Neural cell (in vitro differentiated cells): ENCODE results near the gene CXCL5. TPM values are rescaled to one million over a fixed set of nuclear protein-coding genes. Genes with fewer than 3 reads are reported as not detected.
A peak's percentile ranks its signal among the peaks of the same experiment; 100 is the strongest.

Source experiments
- H2AFZ ChIP-seq: fragments of 200-600, 300-800 bp; sonication (generic), shearing (Covaris generic); 2 replicates; pipeline ENCODE4 v1.6.0; 2014; ENCODE audit warnings: low read depth, mild to moderate bottlenecking, antibody characterized with exemption, low read length, moderate library complexity
- H3F3A ChIP-seq: fragments of 200-600 bp; shearing (Covaris generic); 2 replicates; pipeline ENCODE4 v1.6.1; 2016; ENCODE audit warnings: mild to moderate bottlenecking, moderate library complexity, mixed read lengths, antibody characterized with exemption, low read length; ENCODE audit not compliant: insufficient read depth, poor library complexity, severe bottlenecking
- H3K27ac ChIP-seq: fragments of 200-600, 300-800 bp; sonication (generic), shearing (Covaris generic); 2 replicates; pipeline ENCODE4 v1.5.1; 2014; ENCODE audit warnings: mild to moderate bottlenecking, low read length, moderate library complexity
- H3K27me3 ChIP-seq: fragments of 300-800, 200-600 bp; sonication (generic), shearing (Covaris generic); 2 replicates; pipeline ENCODE4 v1.6.0; 2014; ENCODE audit warnings: mild to moderate bottlenecking, low read depth, low read length, moderate library complexity; ENCODE audit not compliant: insufficient read depth
- H3K36me3 ChIP-seq: fragments of 300-800, 200-600 bp; sonication (generic), shearing (Covaris generic); 2 replicates; pipeline ENCODE4 v1.5.1; 2014; ENCODE audit warnings: mild to moderate bottlenecking, antibody characterized with exemption, low read length, moderate library complexity; ENCODE audit not compliant: insufficient read depth
- H3K4me2 ChIP-seq: fragments of 300-800, 200-600 bp; sonication (generic), shearing (Covaris generic); 2 replicates; pipeline ENCODE4 v1.6.0; 2014; ENCODE audit warnings: mild to moderate bottlenecking, low read length
- H3K4me3 ChIP-seq: fragments of 300-800, 200-600 bp; sonication (generic), shearing (Covaris generic); 2 replicates; pipeline ENCODE4 v1.5.1; 2014; ENCODE audit warnings: mild to moderate bottlenecking, low read length, moderate library complexity
- H3K79me2 ChIP-seq: fragments of 200-600 bp; shearing (Covaris generic); replicated peaks from 2 replicates; pipeline ENCODE4 v1.6.0; 2014; ENCODE audit warnings: mild to moderate bottlenecking, low read length, moderate library complexity; ENCODE audit not compliant: insufficient read depth
- H3K9ac ChIP-seq: fragments of 300-800, 200-600 bp; sonication (generic), shearing (Covaris generic); 2 replicates; pipeline ENCODE4 v1.6.1; 2016; ENCODE audit warnings: mild to moderate bottlenecking, low read length, mixed read lengths
- H3K9me2 ChIP-seq: fragments of 200-600 bp; shearing (Covaris generic); 2 replicates; pipeline ENCODE4 v1.6.1; 2016; ENCODE audit warnings: mild to moderate bottlenecking, low read length, mixed read lengths; ENCODE audit not compliant: insufficient read depth
- H3K9me3 ChIP-seq: fragments of 200-600, 300-800 bp; sonication (generic), shearing (Covaris generic); 2 replicates; pipeline ENCODE4 v1.6.1; 2016; ENCODE audit warnings: mild to moderate bottlenecking, mixed run types, low read length, moderate library complexity, mixed read lengths
- H4K20me1 ChIP-seq: fragments of 200-600 bp; shearing (Covaris generic); 2 replicates; pipeline ENCODE4 v1.6.1; 2016; ENCODE audit warnings: mild to moderate bottlenecking, mixed run types; ENCODE audit not compliant: insufficient read depth
- EP300 ChIP-seq: fragments of 450-650 bp; conservative IDR thresholded peaks from 2 replicates; pipeline ENCODE4 v1.6.1; 2014; ENCODE audit warnings: antibody characterized with exemption, mild to moderate bottlenecking, moderate library complexity; ENCODE audit not compliant: poor library complexity, severe bottlenecking
- EZH2 ChIP-seq: fragments of 200-600, 300-800 bp; shearing (Covaris generic), sonication (generic); IDR thresholded peaks from 2 replicates; pipeline ENCODE4 v1.6.1; 2014; ENCODE audit warnings: antibody characterized with exemption, low read length, borderline replicate concordance, mild to moderate bottlenecking; ENCODE audit not compliant: insufficient read depth, poor library complexity, severe bottlenecking
- MXI1 ChIP-seq: fragments of 450-650 bp; conservative IDR thresholded peaks from 2 replicates; pipeline ENCODE4 v1.6.1; 2014; ENCODE audit warnings: antibody characterized with exemption, mild to moderate bottlenecking; ENCODE audit not compliant: poor library complexity, severe bottlenecking
- POLR2AphosphoS5 ChIP-seq: IDR thresholded peaks from 2 replicates; pipeline ENCODE4 v1.6.1; 2012
- RAD21 ChIP-seq: fragments of 450-650 bp; conservative IDR thresholded peaks from 2 replicates; pipeline ENCODE4 v1.6.1; 2014; ENCODE audit warnings: antibody characterized with exemption, mild to moderate bottlenecking, moderate library complexity
- SMC3 ChIP-seq: fragments of 450-650 bp; conservative IDR thresholded peaks from 2 replicates; pipeline ENCODE4 v1.6.1; 2014; ENCODE audit warnings: antibody characterized with exemption, mild to moderate bottlenecking, moderate library complexity; ENCODE audit not compliant: poor library complexity
- TAF1 ChIP-seq: IDR thresholded peaks from 2 replicates; pipeline ENCODE4 v1.6.1; 2012; ENCODE audit warnings: low read depth
- polyA plus RNA-seq: library from polyadenylated mRNA; depleted of rRNA; stranded (reverse); fragments of >200 nt; gene quantifications from 2 replicates; pipeline ENCODE4 v1.2.3, GENCODE V29; 2014
- TF ChIP-seq, protein P1 (sequence below): fragments of 450-650 bp; IDR thresholded peaks from 2 replicates; pipeline ENCODE4 v1.5.1; 2014; ENCODE audit warnings: antibody characterized with exemption, mild to moderate bottlenecking, moderate library complexity; ENCODE audit not compliant: poor library complexity, severe bottlenecking
- TF ChIP-seq, protein P2 (sequence below): IDR thresholded peaks from 2 replicates; pipeline ENCODE4 v1.6.1; 2012; ENCODE audit warnings: borderline replicate concordance

The CXCL5 gene
- polyA plus RNA-seq, 1 donor from 2014 or later, result not detected

DNA sequence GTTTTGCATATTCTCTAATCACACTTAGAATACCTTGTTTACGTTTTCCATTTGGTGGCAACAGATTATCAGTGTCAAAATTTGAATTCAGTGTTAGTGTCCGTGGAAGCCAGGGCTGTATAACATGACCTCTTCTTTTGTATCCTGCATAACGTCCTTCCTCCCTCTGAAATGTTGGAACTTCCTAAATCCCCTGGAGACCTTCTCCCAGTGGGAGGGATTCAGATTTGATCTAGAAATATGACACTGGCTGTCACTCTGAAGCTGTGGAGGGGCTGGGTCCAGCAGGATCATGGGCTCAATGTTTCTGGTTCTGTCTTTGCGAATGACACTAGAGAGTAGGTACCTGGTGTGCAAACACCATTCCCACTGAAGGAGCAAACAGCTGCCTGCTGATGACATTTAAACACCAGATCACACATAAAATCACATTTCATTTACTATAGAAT is 40.9 kb upstream of the CXCL5 start:
- H3K27ac ChIP-seq, result no peak overlapping the region
- H3K9me3 ChIP-seq, result no peaks in the 10 kb centered on the region
- peak overlapping the region; percentile 73 for H3K4me3 ChIP-seq
- no peak overlapping the region for H3K9ac ChIP-seq
- peaks cover 25% of the 10 kb centered on the region for H3K27me3 ChIP-seq
- no peaks in the 10 kb centered on the region for H4K20me1 ChIP-seq
- no peaks in the 10 kb centered on the region for H3K36me3 ChIP-seq
- no peaks in the 10 kb centered on the region for H3K9me2 ChIP-seq
- TF ChIP-seq MXI1 (no peak), SMC3 (no peak), EP300 (no peak)
- TF ChIP-seq, protein P1, sequence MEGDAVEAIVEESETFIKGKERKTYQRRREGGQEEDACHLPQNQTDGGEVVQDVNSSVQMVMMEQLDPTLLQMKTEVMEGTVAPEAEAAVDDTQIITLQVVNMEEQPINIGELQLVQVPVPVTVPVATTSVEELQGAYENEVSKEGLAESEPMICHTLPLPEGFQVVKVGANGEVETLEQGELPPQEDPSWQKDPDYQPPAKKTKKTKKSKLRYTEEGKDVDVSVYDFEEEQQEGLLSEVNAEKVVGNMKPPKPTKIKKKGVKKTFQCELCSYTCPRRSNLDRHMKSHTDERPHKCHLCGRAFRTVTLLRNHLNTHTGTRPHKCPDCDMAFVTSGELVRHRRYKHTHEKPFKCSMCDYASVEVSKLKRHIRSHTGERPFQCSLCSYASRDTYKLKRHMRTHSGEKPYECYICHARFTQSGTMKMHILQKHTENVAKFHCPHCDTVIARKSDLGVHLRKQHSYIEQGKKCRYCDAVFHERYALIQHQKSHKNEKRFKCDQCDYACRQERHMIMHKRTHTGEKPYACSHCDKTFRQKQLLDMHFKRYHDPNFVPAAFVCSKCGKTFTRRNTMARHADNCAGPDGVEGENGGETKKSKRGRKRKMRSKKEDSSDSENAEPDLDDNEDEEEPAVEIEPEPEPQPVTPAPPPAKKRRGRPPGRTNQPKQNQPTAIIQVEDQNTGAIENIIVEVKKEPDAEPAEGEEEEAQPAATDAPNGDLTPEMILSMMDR, result no peak
- no peaks in the 10 kb centered on the region for H3K79me2 ChIP-seq
- H3F3A ChIP-seq, result no peaks in the 10 kb centered on the region
- no peak overlapping the region for H2AFZ ChIP-seq
- no peak overlapping the region for H3K4me2 ChIP-seq

DNA sequence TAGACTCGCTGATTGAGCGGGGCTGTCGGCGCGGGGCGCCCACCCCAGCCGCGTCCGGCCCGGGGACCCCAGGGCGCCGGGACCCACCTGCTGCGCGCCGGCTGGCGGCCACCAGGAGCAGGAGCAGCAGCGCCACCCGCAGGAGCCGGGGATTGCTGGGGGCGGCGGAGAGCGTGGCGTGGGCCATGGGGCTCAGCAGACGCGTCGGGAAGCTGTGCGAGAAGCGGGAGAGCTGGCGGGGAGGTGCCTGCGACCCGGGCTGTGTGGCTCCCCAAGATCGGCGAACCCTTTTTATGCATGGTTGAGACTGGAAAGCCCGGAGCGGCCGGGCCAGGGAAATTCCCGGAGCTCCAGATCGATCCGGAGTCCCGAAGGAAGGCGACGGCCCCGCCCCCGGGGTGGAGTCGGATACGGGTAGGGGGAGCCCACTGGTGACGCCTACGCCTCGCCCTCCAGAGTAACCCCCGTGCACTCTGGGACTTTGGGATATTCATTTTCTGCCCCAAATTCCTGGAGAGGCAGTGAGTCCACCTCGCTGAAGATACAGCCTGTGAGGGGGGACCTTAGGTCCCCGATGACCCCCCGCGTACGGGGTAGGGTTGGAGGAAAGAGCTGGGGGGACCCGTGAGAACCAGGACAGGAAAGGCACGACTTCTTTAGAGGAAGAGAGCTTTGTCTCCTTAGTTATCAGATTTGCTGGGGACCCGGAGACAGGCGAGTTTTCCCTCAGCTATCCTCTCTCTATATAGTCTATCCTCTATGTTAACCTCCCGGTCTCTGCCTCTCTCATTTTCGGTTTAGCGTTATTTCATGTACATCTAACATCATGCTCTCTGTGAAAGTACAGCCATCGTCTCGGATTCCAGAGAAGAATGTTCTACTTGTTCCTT is 40.2 kb upstream of the CXCL5 start, which contains the start of gene CXCL3:
Gene CXCL3, minus strand, starts transcription at position 265 of the 890 bp plus-strand sequence. Its CDS starts 78 bp downstream, at position 187.
- Histone ChIP-seq H3K9me2 (no peaks in the 10 kb centered on the region), H3K4me3 (peak within 1 kb of the TSS; percentile 73)
- TF ChIP-seq, protein P2, sequence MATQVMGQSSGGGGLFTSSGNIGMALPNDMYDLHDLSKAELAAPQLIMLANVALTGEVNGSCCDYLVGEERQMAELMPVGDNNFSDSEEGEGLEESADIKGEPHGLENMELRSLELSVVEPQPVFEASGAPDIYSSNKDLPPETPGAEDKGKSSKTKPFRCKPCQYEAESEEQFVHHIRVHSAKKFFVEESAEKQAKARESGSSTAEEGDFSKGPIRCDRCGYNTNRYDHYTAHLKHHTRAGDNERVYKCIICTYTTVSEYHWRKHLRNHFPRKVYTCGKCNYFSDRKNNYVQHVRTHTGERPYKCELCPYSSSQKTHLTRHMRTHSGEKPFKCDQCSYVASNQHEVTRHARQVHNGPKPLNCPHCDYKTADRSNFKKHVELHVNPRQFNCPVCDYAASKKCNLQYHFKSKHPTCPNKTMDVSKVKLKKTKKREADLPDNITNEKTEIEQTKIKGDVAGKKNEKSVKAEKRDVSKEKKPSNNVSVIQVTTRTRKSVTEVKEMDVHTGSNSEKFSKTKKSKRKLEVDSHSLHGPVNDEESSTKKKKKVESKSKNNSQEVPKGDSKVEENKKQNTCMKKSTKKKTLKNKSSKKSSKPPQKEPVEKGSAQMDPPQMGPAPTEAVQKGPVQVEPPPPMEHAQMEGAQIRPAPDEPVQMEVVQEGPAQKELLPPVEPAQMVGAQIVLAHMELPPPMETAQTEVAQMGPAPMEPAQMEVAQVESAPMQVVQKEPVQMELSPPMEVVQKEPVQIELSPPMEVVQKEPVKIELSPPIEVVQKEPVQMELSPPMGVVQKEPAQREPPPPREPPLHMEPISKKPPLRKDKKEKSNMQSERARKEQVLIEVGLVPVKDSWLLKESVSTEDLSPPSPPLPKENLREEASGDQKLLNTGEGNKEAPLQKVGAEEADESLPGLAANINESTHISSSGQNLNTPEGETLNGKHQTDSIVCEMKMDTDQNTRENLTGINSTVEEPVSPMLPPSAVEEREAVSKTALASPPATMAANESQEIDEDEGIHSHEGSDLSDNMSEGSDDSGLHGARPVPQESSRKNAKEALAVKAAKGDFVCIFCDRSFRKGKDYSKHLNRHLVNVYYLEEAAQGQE, result no peak
- TF ChIP-seq RAD21, result peak; percentile 43
- peak; percentile 16 for TF ChIP-seq MXI1
- no peak for TF ChIP-seq EZH2
- no peak for TF ChIP-seq POLR2AphosphoS5
- no peak for TF ChIP-seq EP300
- TF ChIP-seq, protein P1, result peak; percentile 82
- TF ChIP-seq TAF1, result no peak
- peak; percentile 51 for TF ChIP-seq SMC3

More for the DNA sequence above, 40.2 kb upstream of the CXCL5 start, which contains the start of gene CXCL3:
- Histone ChIP-seq H3F3A (no peaks in the 10 kb centered on the region), H3K9me3 (no peaks in the 10 kb centered on the region), H3K9ac (peak within 1 kb of the TSS; percentile 39), H3K27me3 (peaks cover 25% of the 10 kb centered on the region), H2AFZ (no peak within 1 kb of the TSS), H3K27ac (no peak within 1 kb of the TSS), H4K20me1 (no peaks in the 10 kb centered on the region), H3K4me2 (peak within 1 kb of the TSS; percentile 77), H3K79me2 (no peaks in the 10 kb centered on the region), H3K36me3 (no peaks in the 10 kb centered on the region)
